SK-N-SH (cell line): Measurements from ENCODE around the gene CCDC34. TPM values are rescaled to one million over a fixed set of nuclear protein-coding genes. Genes with fewer than 3 reads are reported as not detected.
A peak's percentile ranks its signal among the peaks of the same experiment; 100 is the strongest.
"Not testable (repeated sequence)": the region's sequence is repeated elsewhere in the genome, so short reads cannot be mapped to it uniquely, and the experiment has no call there.

ENCODE experiments used
- CTCF ChIA-PET: fragments of 300-600, 350-600 bp; formaldehyde crosslinking; extraction: SDS; loops from one replicate; lab custom pipeline; 2021; lab: Yijun Ruan, JAX
- POLR2A ChIA-PET: fragments of 350-600 bp; sonication (Branson Sonifier 250); formaldehyde crosslinking; extraction: SDS; loops from one replicate; lab custom pipeline; 2020; ENCODE audit warnings: antibody characterized with exemption, inconsistent platforms; lab: Yijun Ruan, JAX
- DNase-seq: peaks from one replicate; pipeline ENCODE4 v3.0.0; 2012
- H2AFZ ChIP-seq: fragments of 200-600 bp; sonication (generic); 2 replicates; pipeline ENCODE4 v1.8.1; 2016; ENCODE audit warnings: antibody characterized with exemption, mild to moderate bottlenecking, low read depth
- H3F3A ChIP-seq: fragments of 200-600 bp; sonication (generic); replicated peaks from 2 replicates; pipeline ENCODE3; 2016; ENCODE audit warnings: antibody characterized with exemption, mild to moderate bottlenecking; ENCODE audit not compliant: insufficient read depth
- H3K27ac ChIP-seq, 2 experiments: fragments of 200-500 bp in 1 of 2; fragments of 200-600 bp in 1 of 2; sonication (Bioruptor generic) in 1 of 2; sonication (generic), shearing (Covaris generic) in 1 of 2; 2 replicates each; pipeline versions ENCODE4 v1.5.1 to v1.6.1; 2014 to 2016; ENCODE audit warnings: low read depth in 2 of 2, inconsistent platforms in 1 of 2, low read length in 1 of 2, mild to moderate bottlenecking in 1 of 2, mixed read lengths in 1 of 2
- H3K27me3 ChIP-seq: fragments of 200-600 bp; sonication (generic), shearing (Covaris generic); 2 replicates; pipeline ENCODE4 v1.6.1; 2016; ENCODE audit warnings: mixed run types; ENCODE audit not compliant: insufficient read depth
- H3K36me3 ChIP-seq, 2 experiments: fragments of 200-500 bp in 1 of 2; fragments of 200-600 bp in 1 of 2; sonication (Bioruptor generic) in 1 of 2; sonication (generic) in 1 of 2; replicated peaks in 1 of 2; 2 replicates each; pipeline versions ENCODE3 to v1.5.1; 2014 to 2016; ENCODE audit warnings: low read length in 1 of 2, mild to moderate bottlenecking in 1 of 2; ENCODE audit not compliant: insufficient read depth in 2 of 2, control insufficient read depth in 1 of 2
- H3K4me1 ChIP-seq, 2 experiments: fragments of 200-500 bp in 1 of 2; fragments of 200-600 bp in 1 of 2; sonication (Bioruptor generic) in 1 of 2; sonication (generic), shearing (Covaris generic) in 1 of 2; 2 replicates each; pipeline versions ENCODE4 v1.5.1 to v1.6.1; 2014 to 2016; ENCODE audit warnings: low read depth in 1 of 2, low read length in 1 of 2, mixed run types in 1 of 2; ENCODE audit not compliant: insufficient read depth in 2 of 2, control insufficient read depth in 1 of 2
- H3K4me2 ChIP-seq: fragments of 200-600 bp; sonication (generic), shearing (Covaris generic); 2 replicates; pipeline ENCODE4 v1.6.1; 2017; ENCODE audit warnings: mixed run types
- H3K4me3 ChIP-seq, 2 experiments: fragments of 200-500 bp in 1 of 2; fragments of 200-600 bp in 1 of 2; sonication (Bioruptor generic) in 1 of 2; sonication (generic), shearing (Covaris generic) in 1 of 2; 2 replicates each; pipeline versions ENCODE4 v1.5.1 to v1.8.1; 2014 to 2016; ENCODE audit warnings: low read depth in 2 of 2, inconsistent platforms in 1 of 2, low read length in 1 of 2, mild to moderate bottlenecking in 1 of 2, mixed read lengths in 1 of 2, moderate library complexity in 1 of 2
- H3K79me2 ChIP-seq: fragments of 200-600 bp; sonication (generic); 2 replicates; pipeline ENCODE4 v1.8.1; 2017; ENCODE audit warnings: mild to moderate bottlenecking; ENCODE audit not compliant: insufficient read depth
- H3K9ac ChIP-seq: fragments of 200-600 bp; sonication (generic); 2 replicates; pipeline ENCODE4 v1.6.1; 2017; ENCODE audit warnings: mixed run types
- H3K9me2 ChIP-seq: fragments of 200-600 bp; sonication (generic); 2 replicates; pipeline ENCODE4 v1.6.1; 2017; ENCODE audit warnings: mixed run types
- H3K9me3 ChIP-seq: fragments of 200-600 bp; sonication (generic); 2 replicates; pipeline ENCODE4 v1.6.1; 2017; ENCODE audit warnings: mixed run types, mild to moderate bottlenecking, moderate library complexity
- H4K20me1 ChIP-seq: fragments of 200-600 bp; sonication (generic); 2 replicates; pipeline ENCODE4 v1.6.1; 2017; ENCODE audit warnings: mild to moderate bottlenecking, mixed run types; ENCODE audit not compliant: insufficient read depth
- ELF1 ChIP-seq: IDR thresholded peaks from 2 replicates; pipeline ENCODE4 v1.4.0; 2012
- EP300 ChIP-seq, 2 experiments: IDR thresholded peaks; 2 replicates each; pipeline versions ENCODE4 v1.4.0 to v1.6.1; 2012; ENCODE audit warnings: borderline replicate concordance in 1 of 2, low read depth in 1 of 2, low read length in 1 of 2
- EZH2phosphoT487 ChIP-seq: fragments of 200-600 bp; sonication (generic); IDR thresholded peaks from 2 replicates; pipeline ENCODE4 v1.6.1; 2017; ENCODE audit warnings: low read depth, mixed run types, mild to moderate bottlenecking, antibody characterized with exemption, moderate library complexity, borderline replicate concordance
- FOSL2 ChIP-seq: IDR thresholded peaks from 2 replicates; pipeline ENCODE4 v1.4.0; 2012; ENCODE audit warnings: low read depth, mild to moderate bottlenecking, moderate library complexity, borderline replicate concordance
- FOXM1 ChIP-seq: IDR thresholded peaks from 2 replicates; pipeline ENCODE4 v1.4.0; 2012; ENCODE audit warnings: low read depth, mild to moderate bottlenecking
- MXI1 ChIP-seq: IDR thresholded peaks from 2 replicates; pipeline ENCODE4 v1.6.1; 2012; ENCODE audit warnings: mild to moderate bottlenecking, low read depth, low read length, improper control_type of control experiment
- NFIC ChIP-seq: IDR thresholded peaks from 2 replicates; pipeline ENCODE4 v1.4.0; 2012; ENCODE audit warnings: borderline replicate concordance
- NRF1 ChIP-seq: IDR thresholded peaks from 2 replicates; pipeline ENCODE4 v1.6.1; 2012; ENCODE audit warnings: low read depth, mild to moderate bottlenecking, low read length
- POLR2AphosphoS5 ChIP-seq: IDR thresholded peaks from 2 replicates; pipeline ENCODE4 v1.6.1; 2012; ENCODE audit warnings: low read depth, low read length
- RAD21 ChIP-seq: IDR thresholded peaks from 2 replicates; pipeline ENCODE4 v1.6.1; 2012; ENCODE audit warnings: mild to moderate bottlenecking, low read length
- RFX5 ChIP-seq: IDR thresholded peaks from 2 replicates; pipeline ENCODE4 v1.6.1; 2012; ENCODE audit warnings: mild to moderate bottlenecking, improper control_type of control experiment, low read length
- RXRA ChIP-seq: IDR thresholded peaks from 2 replicates; pipeline ENCODE4 v1.4.0; 2012; ENCODE audit warnings: low read depth, mild to moderate bottlenecking, borderline replicate concordance
- TCF12 ChIP-seq: IDR thresholded peaks from 2 replicates; pipeline ENCODE4 v1.4.0; 2012
- YY1 ChIP-seq: IDR thresholded peaks from 2 replicates; pipeline ENCODE4 v1.4.0; 2012; ENCODE audit warnings: low read depth, mild to moderate bottlenecking
- WGBS: methylation state at CpG from one replicate; pipeline ENCODE4 v1.1.6; 2017; ENCODE audit warnings: low lambda C conversion rate; 5-methylcytosine and 5-hydroxymethylcytosine counted together
- polyA plus RNA-seq, 3 experiments: library from polyadenylated mRNA; depleted of rRNA; stranded (reverse); fragments of >200 nt; gene quantifications; 2 replicates each; pipeline ENCODE4 v1.2.3, GENCODE V29; 2012
- TF ChIP-seq, protein P1 (sequence below): IDR thresholded peaks from 2 replicates; pipeline ENCODE4; 2012
- TF ChIP-seq, protein P2 (sequence below): fragments of 150-350 bp; IDR thresholded peaks from 2 replicates; pipeline ENCODE4 v1.6.1; 2017; ENCODE audit warnings: antibody characterized with exemption, low read length, low read depth, borderline replicate concordance

The CCDC34 gene
- polyA plus RNA-seq, 1 of the 3 experiments (the other 2 are of a cell fraction): 6.7 TPM

DNA sequence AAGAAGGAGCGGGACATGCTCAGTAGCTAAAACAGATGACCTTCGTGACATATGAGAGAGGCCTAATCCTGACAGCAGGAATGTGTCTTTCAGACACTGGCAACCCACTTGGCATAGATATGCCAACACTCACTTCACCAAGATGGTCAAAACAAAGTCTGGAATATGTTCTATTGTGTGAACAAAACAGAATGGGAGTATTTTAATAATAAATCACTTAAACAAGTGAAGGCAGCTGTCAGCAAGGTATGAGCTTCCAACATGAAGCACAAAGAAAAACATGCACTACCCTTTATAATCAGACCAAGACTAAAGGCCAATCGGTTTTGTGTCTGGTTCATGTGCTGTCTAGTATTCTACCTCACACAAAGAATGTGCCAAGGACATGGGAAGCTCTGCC is 23.1 kb downstream of the CCDC34 start:
- Histone ChIP-seq H3K79me2 (no peaks in the 10 kb centered on the region), H3K27me3 (no peaks in the 10 kb centered on the region), H3K4me1 (no peaks in the 10 kb centered on the region), H3K9me3 (no peaks in the 10 kb centered on the region), H3K4me3 (no peak overlapping the region), H3F3A (peaks cover 7% of the 10 kb centered on the region), H3K27ac (peak overlapping the region in 1 of 2 experiments; percentile 34; a peak in 1 of 4 replicates), H3K4me2 (no peak overlapping the region), H3K9ac (no peak overlapping the region), H2AFZ (no peak overlapping the region), H4K20me1 (no peaks in the 10 kb centered on the region), H3K9me2 (0 out of 2 replicates have a peak, but pooled peaks cover 4% of the 10 kb centered on the region)
- POLR2A ChIA-PET: no interaction called here
- WGBS: 79% methylated on average over 3 of the region's 3 CpGs
- no peak for DNase-seq
- TF ChIP-seq MXI1 (no peak), NRF1 (no peak), RAD21 (no peak), NFIC (no peak), FOSL2 (no peak), TCF12 (peak; percentile 61), RFX5 (no peak), EZH2phosphoT487 (no peak), POLR2AphosphoS5 (no peak), RXRA (no peak)
- TF ChIP-seq, protein P1, sequence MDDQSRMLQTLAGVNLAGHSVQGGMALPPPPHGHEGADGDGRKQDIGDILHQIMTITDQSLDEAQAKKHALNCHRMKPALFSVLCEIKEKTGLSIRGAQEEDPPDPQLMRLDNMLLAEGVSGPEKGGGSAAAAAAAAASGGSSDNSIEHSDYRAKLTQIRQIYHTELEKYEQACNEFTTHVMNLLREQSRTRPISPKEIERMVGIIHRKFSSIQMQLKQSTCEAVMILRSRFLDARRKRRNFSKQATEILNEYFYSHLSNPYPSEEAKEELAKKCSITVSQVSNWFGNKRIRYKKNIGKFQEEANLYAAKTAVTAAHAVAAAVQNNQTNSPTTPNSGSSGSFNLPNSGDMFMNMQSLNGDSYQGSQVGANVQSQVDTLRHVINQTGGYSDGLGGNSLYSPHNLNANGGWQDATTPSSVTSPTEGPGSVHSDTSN: peak; percentile 55
- TF ChIP-seq, all 33 proteins: peak for 2
- CTCF ChIA-PET: no interaction called here
- H3K36me3 ChIP-seq: peaks cover 2 to 7% of the 10 kb centered on the region in 2 experiments

DNA sequence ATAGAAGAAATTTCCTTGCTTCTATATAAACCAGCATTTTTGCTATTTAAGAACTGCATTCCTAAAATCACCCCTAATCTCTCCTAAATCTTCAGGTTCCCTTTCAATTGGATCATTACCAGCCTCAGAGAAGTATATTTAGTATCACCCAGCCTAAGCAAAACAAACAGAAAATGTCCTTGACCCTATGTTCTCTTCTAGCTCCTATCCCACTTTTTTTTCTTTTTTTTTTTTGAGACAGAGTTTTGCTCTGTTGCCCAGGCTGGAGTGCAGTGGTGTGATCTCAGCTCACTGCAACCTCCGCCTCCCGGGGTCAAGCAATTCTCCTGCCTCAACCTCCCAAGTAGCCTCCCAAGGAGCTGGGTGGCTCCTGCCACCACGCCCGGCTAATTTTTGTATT is 28.3 kb downstream of the CCDC34 start:
- H3K27me3 ChIP-seq, H2AFZ ChIP-seq, CTCF ChIA-PET, H3K9me3 ChIP-seq, H3K9me2 ChIP-seq, DNase-seq, POLR2A ChIA-PET, H4K20me1 ChIP-seq, H3K4me3 ChIP-seq, H3K4me2 ChIP-seq, H3K27ac ChIP-seq, H3K9ac ChIP-seq, H3K79me2 ChIP-seq: not testable (repeated sequence)
- Histone ChIP-seq H3F3A (peaks cover 19% of the 10 kb centered on the region), H3K36me3 (peaks cover 0 to 11% of the 10 kb centered on the region in 2 experiments), H3K4me1 (peaks cover 0 to 24% of the 10 kb centered on the region in 2 experiments; a peak in 2 of 4 replicates)
- 92% methylated on average over 4 of the region's 4 CpGs for WGBS

DNA sequence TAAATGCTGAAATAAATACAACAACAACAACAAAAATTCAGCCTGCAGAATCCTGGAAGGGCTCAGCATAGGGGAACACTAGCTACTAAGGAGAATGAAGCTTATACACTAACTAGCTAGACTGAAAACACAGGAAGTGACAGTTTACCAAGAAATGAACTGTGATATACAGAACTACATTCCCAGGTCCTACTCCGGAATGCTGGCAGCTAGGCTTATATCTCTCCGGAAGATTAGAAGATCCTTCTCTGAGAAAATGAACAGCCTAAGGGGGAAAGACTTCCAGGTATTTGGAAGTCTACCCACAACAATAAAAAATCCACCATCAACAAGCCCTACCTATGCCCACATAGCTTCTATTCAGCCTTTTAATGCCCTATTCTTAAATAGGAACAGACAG is 31.0 kb downstream of the CCDC34 start:
- 77% methylated on average over 2 of the region's 2 CpGs for WGBS

More for the DNA sequence above, 31.0 kb downstream of the CCDC34 start:
- Histone ChIP-seq H4K20me1 (no peaks in the 10 kb centered on the region), H3K27me3 (no peaks in the 10 kb centered on the region), H3K79me2 (no peaks in the 10 kb centered on the region), H3K4me1 (peaks cover 0 to 24% of the 10 kb centered on the region in 2 experiments; a peak in 2 of 4 replicates), H3F3A (peaks cover 15% of the 10 kb centered on the region), H2AFZ (peak overlapping the region; percentile 25), H3K4me2 (peak overlapping the region; percentile 38; the same call in 1 of the 2 replicates), H3K9ac (peak overlapping the region; percentile 34; the same call in 1 of the 2 replicates), H3K4me3 (no peak overlapping the region), H3K36me3 (peaks cover 0 to 4% of the 10 kb centered on the region in 2 experiments), H3K9me3 (no peaks in the 10 kb centered on the region), H3K9me2 (no peaks in the 10 kb centered on the region), H3K27ac (peak overlapping the region; percentile 45 to 53; a peak in 3 of 4 replicates)
- ChIA-PET POLR2A (no interaction called here), CTCF (no interaction called here)
- no peak for DNase-seq
- TF ChIP-seq TCF12: peak; percentile 18; the same call in 1 of the 2 replicates
- TF ChIP-seq YY1: no peak
- no peak for TF ChIP-seq FOXM1
- TF ChIP-seq ELF1: no peak
- TF ChIP-seq, protein P1: peak; percentile 15; the same call in 1 of the 2 replicates
- TF ChIP-seq EP300 (IDR thresholded peaks at IDR 0.05; ENCODE audit: borderline replicate concordance in 1 of 2, low read depth in 1 of 2, low read length in 1 of 2): no peak
- TF ChIP-seq, protein P2, sequence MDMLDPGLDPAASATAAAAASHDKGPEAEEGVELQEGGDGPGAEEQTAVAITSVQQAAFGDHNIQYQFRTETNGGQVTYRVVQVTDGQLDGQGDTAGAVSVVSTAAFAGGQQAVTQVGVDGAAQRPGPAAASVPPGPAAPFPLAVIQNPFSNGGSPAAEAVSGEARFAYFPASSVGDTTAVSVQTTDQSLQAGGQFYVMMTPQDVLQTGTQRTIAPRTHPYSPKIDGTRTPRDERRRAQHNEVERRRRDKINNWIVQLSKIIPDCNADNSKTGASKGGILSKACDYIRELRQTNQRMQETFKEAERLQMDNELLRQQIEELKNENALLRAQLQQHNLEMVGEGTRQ: no peak
